Esophagus muscularis mucosa (tissue), 4 donors: ENCODE results near the gene CCDC187. TPM values are rescaled to one million over a fixed set of nuclear protein-coding genes. Genes with fewer than 3 reads are reported as not detected.

ENCODE experiments used
- DNase-seq: peaks from one replicate; pipeline ENCODE4 v3.0.0-alpha.2; 2017; ENCODE audit errors: extremely low spot score
- H3K27ac ChIP-seq, 4 donors: fragments of 200-600 bp; sonication (generic); replicated peaks in 1 of 4; 1 replicate in 3 of 4; 2 replicates in 1 of 4; pipeline ENCODE4 v1.5.1; 2016 to 2019; ENCODE audit warnings: mild to moderate bottlenecking in 1 of 4
- H3K27me3 ChIP-seq, 4 donors: fragments of 200-600 bp; sonication (generic); one replicate each; pipeline versions ENCODE4 v1.5.1 to v1.6.0; 2016 to 2019
- H3K36me3 ChIP-seq, 4 donors: fragments of 200-600 bp; sonication (generic); one replicate each; pipeline ENCODE4 v1.5.1; 2016 to 2019
- H3K4me1 ChIP-seq, 4 donors: fragments of 200-600 bp; sonication (generic); one replicate each; pipeline ENCODE4 v1.5.1; 2016 to 2019
- H3K4me3 ChIP-seq, 4 donors: fragments of 200-600 bp; sonication (generic); 1 replicate in 2 of 4; 2 replicates in 2 of 4; pipeline ENCODE4 v1.5.1; 2016 to 2019; ENCODE audit warnings: mild to moderate bottlenecking in 4 of 4, moderate library complexity in 1 of 4
- H3K9me3 ChIP-seq, 4 donors: fragments of 200-600 bp; sonication (generic); 1 replicate in 3 of 4; 2 replicates in 1 of 4; pipeline ENCODE4 v1.5.1; 2016 to 2019
- CTCF ChIP-seq, 3 experiments: fragments of 200-600 bp in 2 of 3; fragments of 450-650 bp in 1 of 3; sonication (generic) in 2 of 3; IDR thresholded peaks; one replicate each; pipeline ENCODE4 v1.5.1; 2017 to 2019; ENCODE audit warnings: antibody characterized with exemption in 3 of 3, mild to moderate bottlenecking in 2 of 3, moderate library complexity in 1 of 3
- EP300 ChIP-seq: sonication (generic); formaldehyde crosslinking; IDR thresholded peaks from one replicate; pipeline ENCODE4 v1.6.1; 2017; ENCODE audit warnings: antibody characterized with exemption
- POLR2A ChIP-seq: fragments of 450-650 bp; IDR thresholded peaks from one replicate; pipeline ENCODE4 v1.6.1; 2017; ENCODE audit warnings: antibody characterized with exemption, moderate library complexity, mild to moderate bottlenecking, low read depth
- POLR2AphosphoS5 ChIP-seq, 2 donors: sonication (generic); formaldehyde crosslinking; IDR thresholded peaks; one replicate each; pipeline ENCODE4 v1.6.1; 2017; ENCODE audit warnings: antibody characterized with exemption in 2 of 2
- whole genome bisulfite sequencing: methylation state at CpG from one replicate; pipeline ENCODE4 v1.1.5; 2018; 5-methylcytosine and 5-hydroxymethylcytosine counted together
- intact Hi-C: fragments of 100-400 bp; cut with DNase I; formaldehyde crosslinking; loops from one replicate; pipeline ENCODE4 v1.15.1; 2023
- total RNA-seq, 4 donors: library from RNA; depleted of rRNA; stranded (reverse); fragments of >200 nt; gene quantifications; one replicate each; pipeline versions ENCODE4 v1.1.0 to v1.2.1, GENCODE V29; 2016

Gene CCDC187
- total RNA-seq, 4 donors from 2014 or later, result not detected

GRCh38 chr9:136206602-136207275 is 97.2 kb downstream of the CCDC187 start:
- Histone ChIP-seq H3K27ac (no peak overlapping the region), H3K27me3 (peaks cover 0 to 42% (median 31%) of the 10 kb centered on the region in 4 donors), H3K4me1 (peaks cover 0 to 25% (median 9%) of the 10 kb centered on the region in 4 donors), H3K36me3 (peaks cover 9 to 48% (median 29%) of the 10 kb centered on the region in 4 donors), H3K4me3 (no peak overlapping the region), H3K9me3 (no peaks in the 10 kb centered on the region)
- DNase-seq, result no peak
- WGBS, result 76% methylated on average over 16 of the region's 16 CpGs
- intact Hi-C loops, result no loop called here
- no peak for TF ChIP-seq POLR2A
- TF ChIP-seq POLR2AphosphoS5 (IDR thresholded peaks at IDR 0.05), result no peak
- no peak for TF ChIP-seq EP300
- no peak for TF ChIP-seq CTCF (IDR thresholded peaks at IDR 0.05)

- intact Hi-C loops, result no loop called here
- Histone ChIP-seq H3K4me1 (peaks cover 0 to 29% (median 9%) of the 10 kb centered on the region in 4 donors), H3K4me3 (no peak overlapping the region), H3K27ac (no peak overlapping the region), H3K36me3 (peaks cover 9 to 37% (median 19%) of the 10 kb centered on the region in 4 donors), H3K9me3 (no peaks in the 10 kb centered on the region), H3K27me3 (peaks cover 0 to 53% (median 40%) of the 10 kb centered on the region in 4 donors)
- WGBS, result 72% methylated on average over 2 of the region's 5 CpGs
- DNase-seq, result no peak
- TF ChIP-seq POLR2AphosphoS5 (IDR thresholded peaks at IDR 0.05) (no peak), EP300 (no peak), CTCF (IDR thresholded peaks at IDR 0.05) (no peak), POLR2A (no peak)
Measured at GRCh38 chr9:136205707-136205992, 98.2 kb downstream of the CCDC187 start.

- DNase-seq, result no peak
- TF ChIP-seq EP300 (no peak), POLR2A (no peak), POLR2AphosphoS5 (IDR thresholded peaks at IDR 0.05) (no peak)
- WGBS, result 16% methylated on average over 10 of the region's 70 CpGs
- Histone ChIP-seq H3K4me1 (peaks cover 0 to 29% (median 9%) of the 10 kb centered on the region in 4 donors), H3K9me3 (no peaks in the 10 kb centered on the region), H3K27me3 (peaks cover 0 to 59% (median 46%) of the 10 kb centered on the region in 4 donors), H3K4me3 (no peak within 1 kb of the TSS), H3K27ac (no peak within 1 kb of the TSS), H3K36me3 (peaks cover 6 to 33% (median 17%) of the 10 kb centered on the region in 4 donors)
- intact Hi-C loops, result no loop called here
Measured at GRCh38 chr9:136204838-136205706, 98.8 kb downstream of the CCDC187 start, which contains the start of gene LHX3. Gene LHX3, minus strand, starts transcription at chr9:136205128. Its CDS starts 116 bp downstream, at chr9:136205012.

GRCh38 chr9:136204145-136204805 is 99.6 kb downstream of the CCDC187 start:
- peaks cover 0 to 36% (median 13%) of the 10 kb centered on the region in 4 donors for H3K4me1 ChIP-seq
- H3K36me3 ChIP-seq, result peaks cover 0 to 25% (median 13%) of the 10 kb centered on the region in 4 donors
- H3K27me3 ChIP-seq, result peaks cover 0 to 67% (median 54%) of the 10 kb centered on the region in 4 donors
- no peak overlapping the region for H3K4me3 ChIP-seq
- no peak for DNase-seq
- intact Hi-C loops, result no loop called here
- WGBS, result 53% methylated on average over 17 of the region's 25 CpGs
- H3K27ac ChIP-seq, result no peak overlapping the region
- TF ChIP-seq POLR2AphosphoS5 (IDR thresholded peaks at IDR 0.05) (no peak), POLR2A (no peak), EP300 (no peak), CTCF (IDR thresholded peaks at IDR 0.05) (no peak)
- no peaks in the 10 kb centered on the region for H3K9me3 ChIP-seq
